ENCODE data around the gene SPARC.

GRCh38 chr5:151670953-151671636 is 15.6 kb downstream of the SPARC start:
- TF ChIP-seq GATA2 (IDR thresholded peaks at IDR 0.05; ENCODE audit: low read depth, low read length) (no peak), GATA3 (IDR thresholded peaks at IDR 0.05; ENCODE audit: low read depth, low read length) (no peak)

Data from SH-SY5Y (cell line).